HCT116 (cell line): Measurements from ENCODE around the gene GUCY2D. TPM values are rescaled to one million over a fixed set of nuclear protein-coding genes. Genes with fewer than 3 reads are reported as not detected.

Source experiments
- ATAC-seq: fragments of 200-7000 bp; cut with Tn5 transposase; 2 replicates; pipeline ENCODE4 v1.9.1; 2020; ENCODE audit warnings: mild to moderate bottlenecking, moderate library complexity
- BruUV-seq: library from RNA; stranded (reverse); fragments of 400-500 nt; replicated peaks from 2 replicates; lab custom pipeline; 2021; lab: Mats Ljungman, UMichigan
- CTCF ChIA-PET: fragments of 300-600 bp; sonication (Branson Sonifier 250); formaldehyde crosslinking; loops from one replicate; lab custom pipeline; 2021; ENCODE audit warnings: antibody characterized with exemption; lab: Charles Lee
- POLR2A ChIA-PET: fragments of 300-600, 350-600 bp; sonication (Branson Sonifier 250); formaldehyde crosslinking; loops from one replicate; lab custom pipeline; 2021; ENCODE audit warnings: antibody characterized with exemption; lab: Charles Lee
- RAD21 ChIA-PET, 2 experiments: fragments of 300-600 bp; sonication (Branson Sonifier 250); formaldehyde crosslinking; loops; one replicate each; lab custom pipeline; 2023; ENCODE audit warnings: low total read pairs in 2 of 2; ENCODE audit not compliant: uncharacterized antibody in 2 of 2, unreplicated experiment in 2 of 2, low non-redundant PET in 1 of 2; lab: Charles Lee
- DNase-seq: peaks from one replicate; pipeline ENCODE4 v3.0.0-alpha.2; 2010; ENCODE audit warnings: low read depth, low spot score
- H2AFZ ChIP-seq: fragments of 200-600 bp; shearing (Covaris generic), sonication (generic); 2 replicates; pipeline ENCODE4 v1.6.1; 2017; ENCODE audit warnings: low read depth, mixed run types, mixed read lengths, antibody characterized with exemption, low read length; ENCODE audit not compliant: poor library complexity, severe bottlenecking
- H3K27ac ChIP-seq: 2 replicates; pipeline ENCODE4 v1.5.1; 2012; ENCODE audit warnings: low read depth, low read length
- H3K27me3 ChIP-seq: fragments of 200-600 bp; sonication (generic); 2 replicates; pipeline ENCODE4 v1.6.1; 2016; ENCODE audit warnings: mixed run types, low read length, mixed read lengths; ENCODE audit not compliant: insufficient read depth
- H3K36me3 ChIP-seq, 2 experiments: fragments of 200-500 bp in 1 of 2; fragments of 200-600 bp in 1 of 2; sonication (Bioruptor generic) in 1 of 2; sonication (generic) in 1 of 2; 2 replicates each; pipeline versions ENCODE4 v1.5.1 to v1.6.1; 2014 to 2016; ENCODE audit warnings: low read length in 2 of 2, inconsistent platforms in 1 of 2, mixed read lengths in 1 of 2, mixed run types in 1 of 2; ENCODE audit not compliant: insufficient read depth in 2 of 2, control insufficient read depth in 1 of 2
- H3K4me1 ChIP-seq, 2 experiments: fragments of 200-600 bp in 1 of 2; sonication (generic) in 1 of 2; 2 replicates each; pipeline versions ENCODE4 v1.5.1 to v1.6.1; 2012 to 2017; ENCODE audit warnings: low read length in 2 of 2, inconsistent platforms in 1 of 2, mild to moderate bottlenecking in 1 of 2, mixed read lengths in 1 of 2, mixed run types in 1 of 2, moderate library complexity in 1 of 2; ENCODE audit not compliant: insufficient read depth in 2 of 2, control insufficient read depth in 1 of 2
- H3K4me2 ChIP-seq: fragments of 200-600 bp; sonication (generic); 2 replicates; pipeline ENCODE4 v1.6.1; 2017; ENCODE audit warnings: mixed run types, low read length, mixed read lengths
- H3K4me3 ChIP-seq, 2 experiments: fragments of 200-600 bp in 1 of 2; sonication (generic) in 1 of 2; replicated peaks in 1 of 2; 2 replicates each; pipeline ENCODE4 v1.5.1; 2011 to 2016; ENCODE audit warnings: low read length in 2 of 2, control low read depth in 1 of 2, low read depth in 1 of 2, mild to moderate bottlenecking in 1 of 2, mixed read lengths in 1 of 2, mixed run types in 1 of 2
- H3K79me2 ChIP-seq: fragments of 200-600 bp; sonication (generic); 2 replicates; pipeline ENCODE4 v1.6.1; 2017; ENCODE audit warnings: mild to moderate bottlenecking, mixed run types, low read length, moderate library complexity, mixed read lengths; ENCODE audit not compliant: insufficient read depth
- H3K9ac ChIP-seq: fragments of 200-600 bp; sonication (generic); 2 replicates; pipeline ENCODE4 v1.6.1; 2016; ENCODE audit warnings: low read length, mixed read lengths
- H3K9me2 ChIP-seq: fragments of 200-600 bp; sonication (generic), shearing (Covaris generic); 2 replicates; pipeline ENCODE4 v1.6.1; 2017; ENCODE audit warnings: mixed run types, mild to moderate bottlenecking, moderate library complexity; ENCODE audit not compliant: insufficient read depth
- H3K9me3 ChIP-seq, 2 experiments: fragments of 200-500 bp in 1 of 2; fragments of 200-600 bp in 1 of 2; sonication (Bioruptor generic) in 1 of 2; sonication (generic) in 1 of 2; 2 replicates each; pipeline ENCODE4 v1.6.1; 2014 to 2017; ENCODE audit warnings: low read length in 2 of 2, mixed read lengths in 2 of 2, inconsistent platforms in 1 of 2, low read depth in 1 of 2, mild to moderate bottlenecking in 1 of 2, mixed run types in 1 of 2, moderate library complexity in 1 of 2; ENCODE audit not compliant: control insufficient read depth in 1 of 2, insufficient read depth in 1 of 2
- H4K20me1 ChIP-seq: fragments of 200-600 bp; sonication (generic), shearing (Covaris generic); 2 replicates; pipeline ENCODE4 v1.6.1; 2017; ENCODE audit warnings: mixed run types, mild to moderate bottlenecking, moderate library complexity; ENCODE audit not compliant: insufficient read depth
- CBX3 ChIP-seq: IDR thresholded peaks from 2 replicates; pipeline ENCODE4 v1.6.1; 2012; ENCODE audit warnings: low read depth
- EZH2 ChIP-seq: fragments of 200-600 bp; sonication (generic); IDR thresholded peaks from 2 replicates; pipeline ENCODE4 v1.6.1; 2017; ENCODE audit warnings: antibody characterized with exemption, mixed run types
- POLR2A ChIP-seq: IDR thresholded peaks from 2 replicates; pipeline ENCODE4 v1.7.0; 2011; ENCODE audit warnings: borderline replicate concordance; ENCODE audit not compliant: insufficient read depth, insufficient read length; ENCODE audit errors: extremely low read depth
- RAD21 ChIP-seq: IDR thresholded peaks from 2 replicates; pipeline ENCODE4 v1.6.1; 2012; ENCODE audit warnings: low read depth, mild to moderate bottlenecking
- TCF7L2 ChIP-seq: IDR thresholded peaks from 2 replicates; pipeline ENCODE4 v1.7.0; 2011; ENCODE audit warnings: borderline replicate concordance, inconsistent platforms; ENCODE audit not compliant: insufficient read depth, insufficient read length; ENCODE audit errors: extremely low read depth
- YY1 ChIP-seq: IDR thresholded peaks from 2 replicates; pipeline ENCODE4 v1.6.1; 2011; ENCODE audit warnings: low read length, low read depth, moderate library complexity, mild to moderate bottlenecking; ENCODE audit not compliant: insufficient replicate concordance; ENCODE audit errors: extremely low read depth
- ZNF274 ChIP-seq: fragments of 200-500 bp; sonication (Bioruptor generic); IDR thresholded peaks from 2 replicates; pipeline ENCODE4 v1.6.1; 2014; ENCODE audit warnings: mild to moderate bottlenecking, low read depth, low read length, inconsistent platforms
- intact Hi-C: fragments of 100-400 bp; cut with micrococcal nuclease; formaldehyde crosslinking; loops from 2 replicates; pipeline ENCODE4 v1.10.0; 2022
- total RNA-seq: library from RNA; stranded (reverse); gene quantifications from one replicate; pipeline ENCODE4 v1.2.1, GENCODE V29; 2021; ENCODE audit not compliant: unreplicated experiment
- TF ChIP-seq, protein P1 (sequence below): IDR thresholded peaks from 2 replicates; pipeline ENCODE4 v1.6.1; 2012; ENCODE audit warnings: low read depth
- TF ChIP-seq, protein P2 (sequence below), 3 experiments: fragments of 200-600 bp in 1 of 3; sonication (generic) in 1 of 3; IDR thresholded peaks in 2 of 3; conservative IDR thresholded peaks in 1 of 3; 2 replicates each; pipeline ENCODE4 v1.5.1; 2012 to 2017; ENCODE audit warnings: low read depth in 2 of 3, low read length in 2 of 3, antibody characterized with exemption in 1 of 3, borderline replicate concordance in 1 of 3, control low read depth in 1 of 3, mild to moderate bottlenecking in 1 of 3, mixed read lengths in 1 of 3, mixed run types in 1 of 3, moderate library complexity in 1 of 3; ENCODE audit not compliant: insufficient read depth in 1 of 3

The GUCY2D gene
- total RNA-seq, 1 experiment from 2014 or later: 1.4 TPM

DNA sequence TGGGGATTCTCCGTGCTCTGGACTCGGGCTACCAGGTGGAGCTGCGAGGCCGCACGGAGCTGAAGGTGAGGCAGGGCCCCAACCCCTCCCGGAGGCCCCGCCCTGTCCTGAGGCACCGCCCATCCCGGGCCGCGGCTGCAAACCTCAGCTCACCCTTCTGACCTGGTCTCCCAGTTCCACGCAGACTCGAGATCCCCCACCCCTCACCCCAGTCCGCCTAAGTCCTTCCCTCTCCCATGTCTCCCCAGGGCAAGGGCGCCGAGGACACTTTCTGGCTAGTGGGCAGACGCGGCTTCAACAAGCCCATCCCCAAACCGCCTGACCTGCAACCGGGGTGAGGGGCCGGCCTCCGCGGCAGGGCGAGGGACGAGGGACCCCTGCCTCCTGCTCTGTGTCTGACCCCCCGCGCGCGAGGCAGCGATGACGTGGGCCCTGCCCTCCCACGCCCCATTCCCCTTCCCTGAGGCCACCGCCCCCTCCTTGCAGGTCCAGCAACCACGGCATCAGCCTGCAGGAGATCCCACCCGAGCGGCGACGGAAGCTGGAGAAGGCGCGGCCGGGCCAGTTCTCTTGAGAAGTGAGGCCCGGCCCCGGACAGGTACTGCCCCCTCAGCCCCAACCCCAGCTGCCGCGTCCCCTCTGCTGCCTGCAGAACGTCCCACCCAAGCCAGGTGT is 13.7 kb downstream of the GUCY2D start (continued):
- TF ChIP-seq, protein P1, sequence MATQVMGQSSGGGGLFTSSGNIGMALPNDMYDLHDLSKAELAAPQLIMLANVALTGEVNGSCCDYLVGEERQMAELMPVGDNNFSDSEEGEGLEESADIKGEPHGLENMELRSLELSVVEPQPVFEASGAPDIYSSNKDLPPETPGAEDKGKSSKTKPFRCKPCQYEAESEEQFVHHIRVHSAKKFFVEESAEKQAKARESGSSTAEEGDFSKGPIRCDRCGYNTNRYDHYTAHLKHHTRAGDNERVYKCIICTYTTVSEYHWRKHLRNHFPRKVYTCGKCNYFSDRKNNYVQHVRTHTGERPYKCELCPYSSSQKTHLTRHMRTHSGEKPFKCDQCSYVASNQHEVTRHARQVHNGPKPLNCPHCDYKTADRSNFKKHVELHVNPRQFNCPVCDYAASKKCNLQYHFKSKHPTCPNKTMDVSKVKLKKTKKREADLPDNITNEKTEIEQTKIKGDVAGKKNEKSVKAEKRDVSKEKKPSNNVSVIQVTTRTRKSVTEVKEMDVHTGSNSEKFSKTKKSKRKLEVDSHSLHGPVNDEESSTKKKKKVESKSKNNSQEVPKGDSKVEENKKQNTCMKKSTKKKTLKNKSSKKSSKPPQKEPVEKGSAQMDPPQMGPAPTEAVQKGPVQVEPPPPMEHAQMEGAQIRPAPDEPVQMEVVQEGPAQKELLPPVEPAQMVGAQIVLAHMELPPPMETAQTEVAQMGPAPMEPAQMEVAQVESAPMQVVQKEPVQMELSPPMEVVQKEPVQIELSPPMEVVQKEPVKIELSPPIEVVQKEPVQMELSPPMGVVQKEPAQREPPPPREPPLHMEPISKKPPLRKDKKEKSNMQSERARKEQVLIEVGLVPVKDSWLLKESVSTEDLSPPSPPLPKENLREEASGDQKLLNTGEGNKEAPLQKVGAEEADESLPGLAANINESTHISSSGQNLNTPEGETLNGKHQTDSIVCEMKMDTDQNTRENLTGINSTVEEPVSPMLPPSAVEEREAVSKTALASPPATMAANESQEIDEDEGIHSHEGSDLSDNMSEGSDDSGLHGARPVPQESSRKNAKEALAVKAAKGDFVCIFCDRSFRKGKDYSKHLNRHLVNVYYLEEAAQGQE: no peak
- TF ChIP-seq POLR2A: no peak
- TF ChIP-seq ZNF274: no peak

DNA sequence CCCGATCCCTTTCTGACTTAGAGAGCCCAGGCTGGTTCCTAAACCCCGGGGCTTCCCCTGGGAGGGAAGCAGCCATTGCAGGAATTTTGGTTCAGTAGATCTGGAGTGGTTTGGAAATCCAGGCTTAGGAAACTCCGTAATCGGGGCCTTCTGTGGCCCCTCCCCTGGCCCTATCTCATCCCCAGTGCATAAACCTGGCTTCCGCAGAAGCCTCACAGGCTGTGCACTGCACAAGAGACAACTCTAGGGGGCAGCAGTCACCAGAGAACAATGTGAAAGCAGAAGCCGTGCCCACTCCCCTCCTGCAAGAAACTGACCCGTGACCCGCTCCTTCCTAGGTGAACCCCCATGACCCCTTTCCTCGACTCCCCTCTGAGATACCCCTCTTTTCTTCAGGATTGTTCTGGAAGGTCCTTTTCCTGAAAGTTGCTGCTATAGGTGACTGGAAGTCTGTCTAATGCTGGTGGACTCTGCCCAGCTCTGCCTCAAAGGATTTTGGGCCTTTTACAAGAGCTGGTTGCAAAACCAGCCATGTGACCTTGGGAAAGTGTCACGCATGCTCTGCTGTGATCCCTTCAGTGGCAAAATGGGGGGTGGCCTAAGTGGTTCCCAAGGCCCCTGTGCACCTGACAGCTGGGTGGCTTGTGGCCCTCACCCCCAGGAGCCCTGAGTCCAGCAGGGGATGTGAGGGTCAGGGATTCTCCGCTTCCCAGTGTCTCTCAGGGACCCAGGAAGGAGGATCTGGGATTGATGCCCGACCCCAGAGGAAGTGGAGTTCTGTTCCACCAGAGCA is 14.4 kb downstream of the GUCY2D start:
- CTCF ChIA-PET: interaction anchor here (0.6 to 3.6 kb wide), 13 partner anchors 8 to 198 kb away, joined by 3 to 28 read pairs (median 5); no protein-coding TSS in a partner anchor
- Histone ChIP-seq H3K27me3 (no peaks in the 10 kb centered on the region), H3K4me1 (peaks cover 8 to 45% of the 10 kb centered on the region in 2 experiments; a peak in 3 of 4 replicates), H3K4me3 (peak overlapping the region; percentile 50 to 65), H3K9me2 (no peaks in the 10 kb centered on the region), H3K27ac (peak overlapping the region; percentile 48; the same call in 1 of the 2 replicates), H3K4me2 (peak overlapping the region; percentile 98), H2AFZ (peak overlapping the region; percentile 83), H3K9me3 (no peaks in the 10 kb centered on the region), H3K9ac (peak overlapping the region; percentile 55), H3K79me2 (no peaks in the 10 kb centered on the region), H3K36me3 (no peaks in the 10 kb centered on the region), H4K20me1 (no peaks in the 10 kb centered on the region)
- DNase-seq (no peak), ATAC-seq (peak; percentile 87)
- intact Hi-C loops: loop anchor here (1.0 kb wide), 1 partner anchor 24 kb away; no protein-coding TSS in a partner anchor
- POLR2A ChIA-PET: interaction anchor here (1.1 to 1.7 kb wide), 2 partner anchors 25 to 330 kb away, joined by 3 to 6 read pairs; partner anchors contain the start of gene TP53
- TF ChIP-seq, protein P2, sequence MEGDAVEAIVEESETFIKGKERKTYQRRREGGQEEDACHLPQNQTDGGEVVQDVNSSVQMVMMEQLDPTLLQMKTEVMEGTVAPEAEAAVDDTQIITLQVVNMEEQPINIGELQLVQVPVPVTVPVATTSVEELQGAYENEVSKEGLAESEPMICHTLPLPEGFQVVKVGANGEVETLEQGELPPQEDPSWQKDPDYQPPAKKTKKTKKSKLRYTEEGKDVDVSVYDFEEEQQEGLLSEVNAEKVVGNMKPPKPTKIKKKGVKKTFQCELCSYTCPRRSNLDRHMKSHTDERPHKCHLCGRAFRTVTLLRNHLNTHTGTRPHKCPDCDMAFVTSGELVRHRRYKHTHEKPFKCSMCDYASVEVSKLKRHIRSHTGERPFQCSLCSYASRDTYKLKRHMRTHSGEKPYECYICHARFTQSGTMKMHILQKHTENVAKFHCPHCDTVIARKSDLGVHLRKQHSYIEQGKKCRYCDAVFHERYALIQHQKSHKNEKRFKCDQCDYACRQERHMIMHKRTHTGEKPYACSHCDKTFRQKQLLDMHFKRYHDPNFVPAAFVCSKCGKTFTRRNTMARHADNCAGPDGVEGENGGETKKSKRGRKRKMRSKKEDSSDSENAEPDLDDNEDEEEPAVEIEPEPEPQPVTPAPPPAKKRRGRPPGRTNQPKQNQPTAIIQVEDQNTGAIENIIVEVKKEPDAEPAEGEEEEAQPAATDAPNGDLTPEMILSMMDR (IDR thresholded peaks at IDR 0.05 in 2 of 3, conservative IDR thresholded peaks at IDR 0.05 in 1 of 3; ENCODE audit: borderline replicate concordance in 1 of 3, insufficient read depth in 1 of 3, low read depth in 2 of 3, low read length in 2 of 3): peak; percentile 74 to 88 (median 86)
- TF ChIP-seq TCF7L2 (no peak), RAD21 (peak; percentile 80), EZH2 (no peak), CBX3 (no peak), YY1 (no peak)
- RAD21 ChIA-PET: interaction anchor here in 1 of 2 experiments (0.9 kb wide), 1 partner anchor 28 kb away, joined by 4 read pairs; no protein-coding TSS in a partner anchor
- BruUV-seq: no TSS peak
